Astrocyte of the cerebellum (primary cell): ENCODE data around the gene NEURL3.

Source experiments
- DNase-seq: peaks from one replicate; pipeline ENCODE4 v3.0.0-alpha.2; 2011; ENCODE audit warnings: low read depth
- H3K4me3 ChIP-seq: 2 replicates; pipeline ENCODE4 v1.5.1; 2011; ENCODE audit warnings: mild to moderate bottlenecking, low read depth, low read length, moderate library complexity
- CTCF ChIP-seq: IDR thresholded peaks from 2 replicates; pipeline ENCODE4 v1.5.1; 2012; ENCODE audit warnings: low read length, low read depth, moderate library complexity, mild to moderate bottlenecking; ENCODE audit errors: missing control alignments
- in situ Hi-C: cut with HindIII; loops from 2 replicates; pipeline ENCODE4 v1.10.0; 2017; ENCODE audit warnings: low sequenced_read_pairs

Gene NEURL3

GRCh38 chr2:96527286-96528005 is 22.3 kb upstream of the NEURL3 start:
- peak; percentile 46 for TF ChIP-seq CTCF
- DNase-seq = no peak
- H3K4me3 ChIP-seq = peak overlapping the region; percentile 37
- in situ Hi-C loops = loop anchor here (10.0 to 25.0 kb wide), 2 partner anchors 123 to 240 kb away; no protein-coding TSS in a partner anchor

- in situ Hi-C loops = loop anchor here (10.0 to 25.0 kb wide), 2 partner anchors 122 to 239 kb away; no protein-coding TSS in a partner anchor
- TF ChIP-seq CTCF = no peak
- DNase-seq = no peak
- H3K4me3 ChIP-seq = peak overlapping the region; percentile 37
Observed at GRCh38 chr2:96526615-96527285, 21.6 kb upstream of the NEURL3 start.

GRCh38 chr2:96526101-96526591 is 21.0 kb upstream of the NEURL3 start:
- TF ChIP-seq CTCF = no peak
- no peak for DNase-seq
- in situ Hi-C loops = loop anchor here (10.0 to 25.0 kb wide), 2 partner anchors 121 to 239 kb away; no protein-coding TSS in a partner anchor
- H3K4me3 ChIP-seq = no peak overlapping the region

GRCh38 chr2:96525211-96525507 is 20.0 kb upstream of the NEURL3 start:
- DNase-seq = no peak
- no peak for TF ChIP-seq CTCF
- in situ Hi-C loops = loop anchor here (10.0 to 25.0 kb wide), 2 partner anchors 120 to 238 kb away; no protein-coding TSS in a partner anchor
- H3K4me3 ChIP-seq = no peak overlapping the region

GRCh38 chr2:96524482-96525210 is 19.5 kb upstream of the NEURL3 start:
- H3K4me3 ChIP-seq = no peak overlapping the region
- in situ Hi-C loops = loop anchor here (10.0 to 25.0 kb wide), 2 partner anchors 120 to 237 kb away; no protein-coding TSS in a partner anchor
- no peak for TF ChIP-seq CTCF
- no peak for DNase-seq
